Spleen (tissue), 11 donors: ENCODE measurements around the gene ZNF530. TPM values are rescaled to one million over a fixed set of nuclear protein-coding genes. Genes with fewer than 3 reads are reported as not detected.

Source experiments
- DNase-seq: peaks from one replicate; pipeline ENCODE4 v3.0.0-alpha.2; 2020
- H3K27ac ChIP-seq, 8 donors: fragments of 200-600 bp; sonication (generic) in 7 of 8; 1 replicate in 4 of 8; 2 replicates in 4 of 8; pipeline versions ENCODE4 v1.5.0 to v1.8.0; 2016 to 2021; ENCODE audit warnings: inconsistent platforms in 4 of 8, mild to moderate bottlenecking in 4 of 8, moderate library complexity in 1 of 8
- H3K27me3 ChIP-seq, 7 donors: fragments of 200-600 bp; sonication (generic) in 6 of 7; replicated peaks in 1 of 7; 1 replicate in 4 of 7; 2 replicates in 3 of 7; pipeline versions ENCODE4 v1.5.0 to v1.8.0; 2016 to 2021; ENCODE audit warnings: inconsistent platforms in 3 of 7, mild to moderate bottlenecking in 1 of 7
- H3K36me3 ChIP-seq, 6 donors: fragments of 200-600 bp; sonication (generic) in 5 of 6; 1 replicate in 4 of 6; 2 replicates in 2 of 6; pipeline versions ENCODE4 v1.5.0 to v1.8.0; 2016 to 2021; ENCODE audit warnings: inconsistent platforms in 2 of 6
- H3K4me1 ChIP-seq, 6 donors: fragments of 200-600 bp; sonication (generic) in 5 of 6; 1 replicate in 3 of 6; 2 replicates in 3 of 6; pipeline versions ENCODE4 v1.5.0 to v1.8.0; 2016 to 2021; ENCODE audit warnings: inconsistent platforms in 3 of 6
- H3K4me3 ChIP-seq, 8 donors: fragments of 200-600 bp; sonication (generic) in 7 of 8; 1 replicate in 4 of 8; 2 replicates in 4 of 8; pipeline versions ENCODE4 v1.5.0 to v1.8.0; 2016 to 2021; ENCODE audit warnings: inconsistent platforms in 4 of 8, mild to moderate bottlenecking in 4 of 8, moderate library complexity in 2 of 8
- H3K9me3 ChIP-seq, 8 donors: fragments of 200-600 bp; sonication (generic) in 7 of 8; 1 replicate in 4 of 8; 2 replicates in 4 of 8; pipeline versions ENCODE4 v1.5.0 to v1.8.0; 2016 to 2021; ENCODE audit warnings: inconsistent platforms in 4 of 8
- POLR2A ChIP-seq, 3 donors: fragments of 450-650 bp; IDR thresholded peaks; one replicate each; pipeline ENCODE4 v1.5.1; 2017; ENCODE audit warnings: antibody characterized with exemption in 3 of 3, mild to moderate bottlenecking in 1 of 3
- POLR2AphosphoS5 ChIP-seq, 3 donors: sonication (generic); formaldehyde crosslinking; IDR thresholded peaks; one replicate each; pipeline ENCODE4 v1.5.1; 2017; ENCODE audit warnings: antibody characterized with exemption in 3 of 3
- WGBS, 5 donors: extraction: QIAGEN DNeasy Blood & Tissue Kit in 3 of 5; methylation state at CpG; one replicate each; pipeline versions ENCODE4 v1.1.5 to v1.1.7; 2013 to 2018; 5-methylcytosine and 5-hydroxymethylcytosine counted together
- intact Hi-C: fragments of 100-400 bp; cut with DNase I; formaldehyde crosslinking; loops from one replicate; pipeline ENCODE4 v1.15.0; 2023; ENCODE audit warnings: low total_unique reads
- polyA plus RNA-seq, 3 donors: library from polyadenylated mRNA; stranded (reverse); fragments of 200-250 nt; gene quantifications; one replicate each; pipeline ENCODE4 v1.2.1, GENCODE V29; 2013
- total RNA-seq, 7 donors: library from RNA; depleted of rRNA in 3 of 7; stranded (reverse); fragments of >200 nt in 3 of 7; fragmentation: NEBNext Ultra II Directional in 4 of 7; extraction: Animal tissue kit (Norgen Biotek cat#: 25700) in 4 of 7; gene quantifications; one replicate each; pipeline versions ENCODE4 v1.1.0 to v1.2.1, GENCODE V29; 2016 to 2021
- TF ChIP-seq, protein P1 (sequence below), 11 experiments: fragments of 200-600 bp in 7 of 11; fragments of 450-650 bp in 4 of 11; sonication (generic) in 4 of 11; IDR thresholded peaks in 8 of 11; conservative IDR thresholded peaks in 3 of 11; 1 replicate in 7 of 11; 2 replicates in 4 of 11; pipeline versions ENCODE4 v1.4.0 to v1.8.0; 2016 to 2021; ENCODE audit warnings: antibody characterized with exemption in 11 of 11, inconsistent platforms in 4 of 11, mild to moderate bottlenecking in 1 of 11
- donor health status: healthy with polysubstance abuse.
- donor health status: DM: no; HTN: no; CAD: no; lungs with moderate emphysema.
- donor health status: DM: no; HTN: no; CAD: no.
- donor health status: Bipolar disorder and iron deficiency.
- donor health status: healthy.
- donor health status: DM: no; HTN: no; CAD: no.
- donor health status: DM: yes; HTN: yes; CAD: no.

ZNF530 gene
- total and polyA plus RNA-seq, 10 donors = 2.4 to 7.4 (median 3.5) TPM

- DNase-seq = no peak
- H3K36me3 ChIP-seq = no peaks in the 10 kb centered on the region
- intact Hi-C loops = no loop called here
- peak overlapping the region in 2 of 8 donors; percentile 31 to 48 for H3K27ac ChIP-seq
- TF ChIP-seq, protein P1, sequence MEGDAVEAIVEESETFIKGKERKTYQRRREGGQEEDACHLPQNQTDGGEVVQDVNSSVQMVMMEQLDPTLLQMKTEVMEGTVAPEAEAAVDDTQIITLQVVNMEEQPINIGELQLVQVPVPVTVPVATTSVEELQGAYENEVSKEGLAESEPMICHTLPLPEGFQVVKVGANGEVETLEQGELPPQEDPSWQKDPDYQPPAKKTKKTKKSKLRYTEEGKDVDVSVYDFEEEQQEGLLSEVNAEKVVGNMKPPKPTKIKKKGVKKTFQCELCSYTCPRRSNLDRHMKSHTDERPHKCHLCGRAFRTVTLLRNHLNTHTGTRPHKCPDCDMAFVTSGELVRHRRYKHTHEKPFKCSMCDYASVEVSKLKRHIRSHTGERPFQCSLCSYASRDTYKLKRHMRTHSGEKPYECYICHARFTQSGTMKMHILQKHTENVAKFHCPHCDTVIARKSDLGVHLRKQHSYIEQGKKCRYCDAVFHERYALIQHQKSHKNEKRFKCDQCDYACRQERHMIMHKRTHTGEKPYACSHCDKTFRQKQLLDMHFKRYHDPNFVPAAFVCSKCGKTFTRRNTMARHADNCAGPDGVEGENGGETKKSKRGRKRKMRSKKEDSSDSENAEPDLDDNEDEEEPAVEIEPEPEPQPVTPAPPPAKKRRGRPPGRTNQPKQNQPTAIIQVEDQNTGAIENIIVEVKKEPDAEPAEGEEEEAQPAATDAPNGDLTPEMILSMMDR (IDR thresholded peaks at IDR 0.05 in 8 of 11, conservative IDR thresholded peaks at IDR 0.05 in 3 of 11) = no peak
- no peak for TF ChIP-seq POLR2AphosphoS5 (IDR thresholded peaks at IDR 0.05)
- TF ChIP-seq POLR2A (IDR thresholded peaks at IDR 0.05) = no peak
- H3K9me3 ChIP-seq = peaks cover 0 to 97% (median 34%) of the 10 kb centered on the region in 8 donors
- no peaks in the 10 kb centered on the region for H3K4me1 ChIP-seq
- peaks cover 0 to 11% (median 0%) of the 10 kb centered on the region in 7 donors for H3K27me3 ChIP-seq
- peak overlapping the region in 2 of 8 donors; percentile 5 to 56 for H3K4me3 ChIP-seq
- WGBS, 5 donors = 58 to 67% (median 63%) methylated on average over 6 of the region's 6 CpGs
Measured at GRCh38 chr19:57651654-57651996, 51.9 kb downstream of the ZNF530 start.

DNA sequence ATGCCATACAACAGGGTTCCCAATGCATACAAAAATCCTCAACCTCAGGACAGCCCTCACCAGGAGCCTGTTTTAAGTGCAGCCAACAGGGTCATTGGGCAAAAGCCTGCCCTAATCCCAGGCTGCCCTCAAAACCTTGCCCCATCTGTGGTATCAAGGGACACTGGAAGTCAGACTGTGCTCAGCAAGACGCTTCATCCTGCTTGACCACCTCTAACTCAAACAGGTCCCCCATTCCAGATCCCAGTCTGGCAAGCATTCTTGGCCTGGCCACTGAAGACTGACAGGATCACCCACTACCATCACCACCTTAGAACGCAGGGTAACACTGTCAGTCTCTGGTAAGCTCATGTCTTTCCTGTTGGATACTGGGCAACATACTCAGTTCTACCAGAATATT lies 54.0 kb downstream of the ZNF530 start:
- intact Hi-C loops = no loop called here

DNA sequence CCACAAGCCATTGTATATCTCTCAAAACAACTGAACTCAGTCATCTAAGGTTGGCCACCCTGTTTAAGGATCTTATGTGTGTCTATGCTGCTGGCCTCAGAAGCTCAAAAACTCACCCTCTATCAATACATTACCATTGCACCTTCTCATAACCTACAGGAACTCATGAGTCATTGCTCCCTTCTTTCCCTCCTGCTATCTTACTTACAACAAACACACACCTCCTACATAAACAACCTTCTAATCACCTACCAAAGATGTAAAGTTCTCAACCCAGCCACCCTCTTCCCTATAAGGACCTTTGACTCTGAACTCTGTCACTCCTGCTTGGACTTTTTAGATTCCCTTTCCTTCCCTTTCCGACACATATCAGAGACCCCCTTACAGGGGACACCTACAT lies 55.8 kb downstream of the ZNF530 start:
- Histone ChIP-seq H3K27me3 (peaks cover 0 to 16% (median 0%) of the 10 kb centered on the region in 7 donors), H3K4me1 (no peaks in the 10 kb centered on the region), H3K9me3 (peaks cover 0 to 65% (median 10%) of the 10 kb centered on the region in 8 donors), H3K27ac (no peak overlapping the region), H3K4me3 (no peak overlapping the region), H3K36me3 (no peaks in the 10 kb centered on the region)
- intact Hi-C loops = no loop called here
- DNase-seq = no peak
- WGBS, 5 donors = 41 to 100% (median 92%) methylated on average over 1 of the region's 1 CpG
- TF ChIP-seq POLR2AphosphoS5 (IDR thresholded peaks at IDR 0.05) = no peak
- TF ChIP-seq, protein P1 (IDR thresholded peaks at IDR 0.05 in 8 of 11, conservative IDR thresholded peaks at IDR 0.05 in 3 of 11) = no peak
- TF ChIP-seq POLR2A (IDR thresholded peaks at IDR 0.05) = no peak

More for the DNA sequence above, 54.0 kb downstream of the ZNF530 start:
- Histone ChIP-seq H3K27me3 (peaks cover 0 to 11% (median 0%) of the 10 kb centered on the region in 7 donors), H3K9me3 (peaks cover 0 to 81% (median 18%) of the 10 kb centered on the region in 8 donors), H3K36me3 (no peaks in the 10 kb centered on the region), H3K4me3 (no peak overlapping the region), H3K4me1 (no peaks in the 10 kb centered on the region), H3K27ac (no peak overlapping the region)
- WGBS, 5 donors = 64 to 92% (median 79%) methylated on average over 2 of the region's 2 CpGs
- TF ChIP-seq POLR2AphosphoS5 (IDR thresholded peaks at IDR 0.05) (no peak), POLR2A (IDR thresholded peaks at IDR 0.05) (no peak)
- TF ChIP-seq, protein P1 (IDR thresholded peaks at IDR 0.05 in 8 of 11, conservative IDR thresholded peaks at IDR 0.05 in 3 of 11) = no peak
- no peak for DNase-seq

DNA sequence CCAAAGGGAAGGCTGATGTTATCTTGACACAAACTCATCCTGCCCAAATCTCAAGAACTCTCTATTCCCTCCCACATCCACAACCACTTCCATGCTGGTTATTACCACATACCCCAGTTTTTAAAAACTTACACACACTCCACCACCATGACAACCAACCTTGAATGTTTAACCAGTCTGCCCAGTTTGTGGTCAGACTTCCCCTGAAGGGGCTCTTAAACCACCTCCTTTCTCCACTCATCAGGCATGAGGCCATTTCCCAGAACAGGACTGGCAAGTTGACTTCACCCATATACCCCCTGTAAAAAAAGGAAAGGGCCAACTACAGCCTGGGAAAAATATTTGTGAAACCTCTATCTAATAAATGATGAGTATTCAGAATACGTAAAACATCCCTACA lies 56.7 kb downstream of the ZNF530 start:
- Histone ChIP-seq H3K36me3 (no peaks in the 10 kb centered on the region), H3K4me1 (no peaks in the 10 kb centered on the region), H3K27me3 (peaks cover 0 to 20% (median 0%) of the 10 kb centered on the region in 7 donors), H3K4me3 (no peak overlapping the region), H3K9me3 (peaks cover 0 to 56% (median 8%) of the 10 kb centered on the region in 8 donors), H3K27ac (no peak overlapping the region)
- TF ChIP-seq, protein P1 (IDR thresholded peaks at IDR 0.05 in 8 of 11, conservative IDR thresholded peaks at IDR 0.05 in 3 of 11) = no peak
- TF ChIP-seq POLR2A (IDR thresholded peaks at IDR 0.05) (no peak), POLR2AphosphoS5 (IDR thresholded peaks at IDR 0.05) (no peak)
- intact Hi-C loops = no loop called here
- no peak for DNase-seq
- WGBS, 5 donors = 77 to 91% (median 87%) methylated on average over 1 of the region's 1 CpG

Other genes starting within 250 kb of the ZNF530 start
- 10 to 100 TPM in 6 of 7 donors, 1 to 10 TPM in 1; 9.8 to 16.7 (median 13.3) TPM for gene ZNF304, start 248.6 kb upstream of the ZNF530 start, total RNA-seq
- 1 to 10 TPM; 2.9 to 3.9 (median 3.6) TPM for gene ZNF304, start 248.6 kb upstream of the ZNF530 start, polyA plus RNA-seq
- gene TRAPPC2B, start 236.3 kb upstream of the ZNF530 start, total RNA-seq = 10 to 100 TPM in 4 of 7 donors, 1 to 10 TPM in 3; 7.7 to 36.6 (median 18.0) TPM
- gene TRAPPC2B, start 236.3 kb upstream of the ZNF530 start, polyA plus RNA-seq = 10 to 100 TPM; 20.2 to 24.0 (median 23.6) TPM
- gene ZNF547, start 236.3 kb upstream of the ZNF530 start, total RNA-seq = 1 to 10 TPM; 3.3 to 8.8 (median 5.4) TPM
- gene ZNF547, start 236.3 kb upstream of the ZNF530 start, polyA plus RNA-seq = 1 to 10 TPM; 2.3 to 3.5 (median 3.5) TPM
- 10 to 100 TPM; 21.2 to 48.2 (median 34.6) TPM for gene ZNF548, start 210.0 kb upstream of the ZNF530 start, total RNA-seq
- gene ZNF548, start 210.0 kb upstream of the ZNF530 start, polyA plus RNA-seq = 10 to 100 TPM; 12.4 to 14.2 (median 12.5) TPM
- gene ZNF17, start 188.7 kb upstream of the ZNF530 start, total RNA-seq = 10 to 100 TPM; 13.4 to 23.0 (median 18.8) TPM
- gene ZNF17, start 188.7 kb upstream of the ZNF530 start, polyA plus RNA-seq = 1 to 10 TPM; 1.8 to 3.5 (median 2.6) TPM
- gene ZNF749, start 164.6 kb upstream of the ZNF530 start, total RNA-seq = 10 to 100 TPM in 4 of 7 donors, 1 to 10 TPM in 3; 7.3 to 15.4 (median 10.8) TPM
- 1 to 10 TPM; 2.7 to 9.4 (median 5.4) TPM for gene ZNF749, start 164.6 kb upstream of the ZNF530 start, polyA plus RNA-seq
- 1 to 10 TPM in 5 of 7 donors, under 1 TPM in 2; 0.82 to 2.0 (median 1.4) TPM for gene VN1R1, start 142.7 kb upstream of the ZNF530 start, total RNA-seq
- under 1 TPM; 0.26 to 0.30 (median 0.30) TPM for gene VN1R1, start 142.7 kb upstream of the ZNF530 start, polyA plus RNA-seq
- gene ZNF772, start 122.3 kb upstream of the ZNF530 start, total RNA-seq = 10 to 100 TPM; 10.9 to 33.7 (median 19.9) TPM
- 1 to 10 TPM; 1.4 to 3.3 (median 2.7) TPM for gene ZNF772, start 122.3 kb upstream of the ZNF530 start, polyA plus RNA-seq
- 10 to 100 TPM in 6 of 7 donors, 1 to 10 TPM in 1; 8.8 to 20.4 (median 15.6) TPM for gene ZNF419, start 112.1 kb upstream of the ZNF530 start, total RNA-seq
- 1 to 10 TPM; 5.9 to 8.7 (median 8.3) TPM for gene ZNF419, start 112.1 kb upstream of the ZNF530 start, polyA plus RNA-seq
- 10 to 100 TPM; 10.5 to 25.2 (median 17.5) TPM for gene ZNF773, start 99.9 kb upstream of the ZNF530 start, total RNA-seq
- gene ZNF773, start 99.9 kb upstream of the ZNF530 start, polyA plus RNA-seq = 1 to 10 TPM; 3.0 to 5.7 (median 3.9) TPM
- 10 to 100 TPM in 4 of 7 donors, 1 to 10 TPM in 3; 8.5 to 13.0 (median 10.8) TPM for gene ZNF549, start 72.5 kb upstream of the ZNF530 start, total RNA-seq
- 1 to 10 TPM; 2.6 to 3.9 (median 2.8) TPM for gene ZNF549, start 72.5 kb upstream of the ZNF530 start, polyA plus RNA-seq
- 10 to 100 TPM; 10.5 to 39.5 (median 13.3) TPM for gene ZNF550, start 40.0 kb upstream of the ZNF530 start, total RNA-seq
- 1 to 10 TPM; 5.4 to 6.4 (median 5.4) TPM for gene ZNF550, start 40.0 kb upstream of the ZNF530 start, polyA plus RNA-seq
- 1 to 10 TPM; 4.3 to 9.3 (median 6.1) TPM for gene ZNF416, start 21.0 kb upstream of the ZNF530 start, total RNA-seq
- 1 to 10 TPM; 2.1 to 3.8 (median 3.4) TPM for gene ZNF416, start 21.0 kb upstream of the ZNF530 start, polyA plus RNA-seq
- gene ZIK1, start 15.7 kb upstream of the ZNF530 start, total RNA-seq = 10 to 100 TPM in 3 of 7 donors, 1 to 10 TPM in 4; 5.1 to 12.0 (median 8.6) TPM
- 1 to 10 TPM; 3.4 to 4.5 (median 3.7) TPM for gene ZIK1, start 15.7 kb upstream of the ZNF530 start, polyA plus RNA-seq
- 10 to 100 TPM; 18.3 to 30.7 (median 23.1) TPM for gene ZNF134, start 14.4 kb downstream of the ZNF530 start, total RNA-seq
- gene ZNF134, start 14.4 kb downstream of the ZNF530 start, polyA plus RNA-seq = 1 to 10 TPM; 3.7 to 7.6 (median 5.7) TPM
- gene ZNF211, start 33.3 kb downstream of the ZNF530 start, total RNA-seq = 10 to 100 TPM; 18.9 to 28.4 (median 20.8) TPM
- 10 to 100 TPM in 2 of 3 donors, 1 to 10 TPM in 1; 9.5 to 14.2 (median 12.3) TPM for gene ZNF211, start 33.3 kb downstream of the ZNF530 start, polyA plus RNA-seq
- under 1 TPM in 3 of 7 donors, not detected in 4; 0.29 to 0.58 (median 0.47) TPM for gene ZSCAN4, start 69.0 kb downstream of the ZNF530 start, total RNA-seq
- not detected for gene ZSCAN4, start 69.0 kb downstream of the ZNF530 start, polyA plus RNA-seq
- 10 to 100 TPM; 10.0 to 14.3 (median 13.4) TPM for gene ZNF551, start 82.1 kb downstream of the ZNF530 start, total RNA-seq
- 1 to 10 TPM; 2.0 to 3.8 (median 2.5) TPM for gene ZNF551, start 82.1 kb downstream of the ZNF530 start, polyA plus RNA-seq
- 10 to 100 TPM in 6 of 7 donors, 1 to 10 TPM in 1; 9.3 to 21.2 (median 15.3) TPM for gene ZNF154, start 109.3 kb downstream of the ZNF530 start, total RNA-seq
- 1 to 10 TPM; 3.6 to 5.8 (median 4.3) TPM for gene ZNF154, start 109.3 kb downstream of the ZNF530 start, polyA plus RNA-seq
- 10 to 100 TPM; 16.1 to 23.3 (median 17.1) TPM for gene ZNF671, start 127.7 kb downstream of the ZNF530 start, total RNA-seq
- 10 to 100 TPM; 10.4 to 11.7 (median 10.9) TPM for gene ZNF671, start 127.7 kb downstream of the ZNF530 start, polyA plus RNA-seq
- gene ZNF776, start 146.9 kb downstream of the ZNF530 start, total RNA-seq = 10 to 100 TPM; 16.2 to 25.3 (median 20.9) TPM
- gene ZNF776, start 146.9 kb downstream of the ZNF530 start, polyA plus RNA-seq = 1 to 10 TPM; 3.5 to 9.5 (median 4.3) TPM
- 10 to 100 TPM; 29.6 to 45.6 (median 35.2) TPM for gene ZNF586, start 169.8 kb downstream of the ZNF530 start, total RNA-seq
- gene ZNF586, start 169.8 kb downstream of the ZNF530 start, polyA plus RNA-seq = 1 to 10 TPM; 7.3 to 9.8 (median 9.0) TPM
- gene ZNF552, start 215.0 kb downstream of the ZNF530 start, total RNA-seq = 10 to 100 TPM in 4 of 7 donors, 1 to 10 TPM in 3; 8.8 to 20.8 (median 10.5) TPM
- 1 to 10 TPM; 2.9 to 4.2 (median 4.0) TPM for gene ZNF552, start 215.0 kb downstream of the ZNF530 start, polyA plus RNA-seq
- 10 to 100 TPM; 19.9 to 31.8 (median 26.0) TPM for gene ZNF587B, start 230.4 kb downstream of the ZNF530 start, total RNA-seq
- 1 to 10 TPM; 3.4 to 9.8 (median 3.9) TPM for gene ZNF587B, start 230.4 kb downstream of the ZNF530 start, polyA plus RNA-seq
- gene ZNF587, start 250.0 kb downstream of the ZNF530 start, total RNA-seq = 10 to 100 TPM; 23.8 to 46.5 (median 39.0) TPM
- gene ZNF587, start 250.0 kb downstream of the ZNF530 start, polyA plus RNA-seq = 10 to 100 TPM in 1 of 3 donors, 1 to 10 TPM in 2; 3.9 to 20.2 (median 4.8) TPM